Measurements from ENCODE around the gene CARD14.

Gene CARD14

DNA sequence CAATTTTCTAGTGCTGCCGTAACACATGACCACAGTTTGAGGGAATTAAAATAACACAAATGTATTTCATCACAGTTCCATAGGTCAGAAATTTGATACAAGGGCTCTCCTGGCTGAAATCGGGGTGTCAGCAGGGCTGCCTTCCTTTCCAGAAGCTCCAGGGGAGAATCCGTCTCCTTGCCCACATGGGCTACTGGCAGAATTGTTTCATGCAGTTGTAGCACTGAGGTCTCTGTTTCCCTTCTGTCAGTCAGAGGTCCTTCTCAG lies 43.4 kb upstream of the CARD14 start:
- no peak overlapping the region for H3K4me3 ChIP-seq (ENCODE audit: control insufficient read depth, low read depth, low read length)
- DNase-seq (ENCODE audit: low read depth): no peak
- TF ChIP-seq, protein P1, sequence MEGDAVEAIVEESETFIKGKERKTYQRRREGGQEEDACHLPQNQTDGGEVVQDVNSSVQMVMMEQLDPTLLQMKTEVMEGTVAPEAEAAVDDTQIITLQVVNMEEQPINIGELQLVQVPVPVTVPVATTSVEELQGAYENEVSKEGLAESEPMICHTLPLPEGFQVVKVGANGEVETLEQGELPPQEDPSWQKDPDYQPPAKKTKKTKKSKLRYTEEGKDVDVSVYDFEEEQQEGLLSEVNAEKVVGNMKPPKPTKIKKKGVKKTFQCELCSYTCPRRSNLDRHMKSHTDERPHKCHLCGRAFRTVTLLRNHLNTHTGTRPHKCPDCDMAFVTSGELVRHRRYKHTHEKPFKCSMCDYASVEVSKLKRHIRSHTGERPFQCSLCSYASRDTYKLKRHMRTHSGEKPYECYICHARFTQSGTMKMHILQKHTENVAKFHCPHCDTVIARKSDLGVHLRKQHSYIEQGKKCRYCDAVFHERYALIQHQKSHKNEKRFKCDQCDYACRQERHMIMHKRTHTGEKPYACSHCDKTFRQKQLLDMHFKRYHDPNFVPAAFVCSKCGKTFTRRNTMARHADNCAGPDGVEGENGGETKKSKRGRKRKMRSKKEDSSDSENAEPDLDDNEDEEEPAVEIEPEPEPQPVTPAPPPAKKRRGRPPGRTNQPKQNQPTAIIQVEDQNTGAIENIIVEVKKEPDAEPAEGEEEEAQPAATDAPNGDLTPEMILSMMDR (IDR thresholded peaks at IDR 0.05; ENCODE audit: control insufficient read depth, insufficient read depth, low read depth, low read length, missing control alignments): no peak

DNA sequence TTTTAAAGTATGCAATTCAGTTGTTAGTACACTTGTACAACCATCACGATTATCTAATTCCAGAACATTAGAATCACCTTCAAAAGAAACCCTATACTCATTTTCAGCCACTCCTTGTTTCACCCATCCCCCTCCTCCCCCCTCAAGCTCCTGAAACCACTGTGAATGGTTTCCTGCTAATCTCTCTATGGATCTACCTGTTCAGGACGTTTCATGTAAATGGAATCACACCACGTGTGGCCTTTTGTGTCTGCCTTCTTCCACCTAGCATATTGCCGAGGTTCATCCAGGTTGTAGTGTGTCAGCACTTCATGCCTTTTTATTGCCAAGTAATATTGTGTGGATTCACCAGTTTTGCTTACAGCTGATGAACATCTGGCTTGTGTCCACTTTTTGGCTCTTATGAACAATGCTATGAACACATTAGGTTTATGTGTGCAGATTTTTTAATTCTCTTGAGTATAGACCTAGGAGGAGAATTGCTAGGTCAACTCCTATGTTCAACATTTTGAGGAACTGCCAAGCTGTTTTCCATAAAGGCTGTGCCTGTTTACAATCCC lies 40.7 kb upstream of the CARD14 start:
- no peak for DNase-seq (ENCODE audit: low read depth)

DNA sequence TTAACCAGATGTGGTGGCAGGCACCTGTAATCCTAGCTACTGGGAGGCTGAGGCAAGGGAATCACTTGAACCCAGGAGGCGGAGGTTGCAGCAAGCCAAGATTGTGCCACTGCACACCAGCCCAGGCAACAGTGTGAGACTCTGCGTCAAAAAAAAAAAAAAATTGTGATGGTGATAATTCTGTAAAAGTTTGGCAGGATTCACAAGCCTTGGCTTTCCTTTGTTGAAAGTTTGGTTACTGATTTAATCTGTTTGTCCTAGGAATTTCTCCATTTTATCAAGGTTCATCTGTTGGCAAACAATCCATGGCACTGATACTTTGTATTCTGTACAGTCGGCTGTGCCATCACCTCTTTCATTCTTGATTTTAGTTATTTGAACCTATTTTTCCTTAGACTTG lies 38.8 kb upstream of the CARD14 start:
- no peak for DNase-seq (ENCODE audit: low read depth)
- no peak overlapping the region for H3K4me3 ChIP-seq (ENCODE audit: control insufficient read depth, low read depth, low read length)
- TF ChIP-seq, protein P1 (IDR thresholded peaks at IDR 0.05; ENCODE audit: control insufficient read depth, insufficient read depth, low read depth, low read length, missing control alignments): no peak

More for the DNA sequence above, 40.7 kb upstream of the CARD14 start:
- no peak overlapping the region for H3K4me3 ChIP-seq (ENCODE audit: control insufficient read depth, low read depth, low read length)
- TF ChIP-seq, protein P1 (IDR thresholded peaks at IDR 0.05; ENCODE audit: control insufficient read depth, insufficient read depth, low read depth, low read length, missing control alignments): no peak

DNA sequence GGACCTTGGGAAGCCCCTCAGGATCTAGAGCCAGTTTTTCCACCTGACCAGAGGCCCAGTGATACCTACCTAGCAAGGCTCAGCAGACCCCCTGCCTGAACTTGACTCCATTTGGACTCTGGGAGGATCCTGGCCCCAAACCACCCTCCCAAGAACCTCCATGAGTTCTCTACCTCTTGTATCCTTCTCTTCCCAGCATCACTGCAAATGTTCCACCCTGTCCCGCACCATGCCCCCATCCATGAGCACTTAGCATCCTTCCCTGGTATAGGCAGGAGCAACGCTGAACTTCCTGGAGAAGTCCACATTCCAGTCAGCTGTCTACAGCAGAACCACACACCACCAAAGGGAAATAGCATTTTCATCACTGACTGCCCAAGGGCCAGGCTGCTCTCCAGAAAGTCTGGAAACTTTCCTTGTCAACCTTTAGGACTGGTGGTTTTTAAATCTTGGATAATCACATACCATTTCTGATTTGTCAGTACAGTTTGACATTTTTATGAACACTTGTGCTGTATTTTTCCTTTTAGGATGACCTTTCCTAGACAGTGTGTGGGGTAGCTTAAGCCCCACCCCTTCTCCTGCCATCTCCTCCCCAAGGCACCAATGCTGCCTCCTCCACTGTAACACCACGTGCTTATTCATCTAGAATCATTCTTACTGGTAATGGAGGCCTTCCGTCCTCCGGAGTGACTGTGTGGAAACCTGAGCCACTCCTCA lies 36.8 kb upstream of the CARD14 start:
- no peak overlapping the region for H3K4me3 ChIP-seq (ENCODE audit: control insufficient read depth, low read depth, low read length)
- TF ChIP-seq, protein P1 (IDR thresholded peaks at IDR 0.05; ENCODE audit: control insufficient read depth, insufficient read depth, low read depth, low read length, missing control alignments): no peak
- DNase-seq (ENCODE audit: low read depth): no peak

DNA sequence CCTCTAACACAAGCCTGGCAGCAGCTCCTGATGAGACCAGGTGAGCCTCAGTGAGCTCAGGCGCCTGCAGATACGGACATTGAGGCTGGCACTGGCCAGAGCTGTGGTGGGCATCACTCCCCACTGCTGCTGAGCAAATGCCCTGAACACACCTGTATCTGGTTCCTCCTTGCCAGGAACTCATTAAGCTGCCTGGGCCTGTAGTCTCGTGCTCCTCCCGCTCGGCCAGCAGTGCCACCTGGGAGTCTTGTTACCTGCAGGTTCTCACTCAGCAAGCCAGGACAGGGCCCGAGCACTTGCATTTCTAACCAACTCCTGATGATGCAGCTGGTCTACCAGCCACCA lies 36.2 kb upstream of the CARD14 start:
- TF ChIP-seq, protein P1 (IDR thresholded peaks at IDR 0.05; ENCODE audit: control insufficient read depth, insufficient read depth, low read depth, low read length, missing control alignments): no peak
- no peak overlapping the region for H3K4me3 ChIP-seq (ENCODE audit: control insufficient read depth, low read depth, low read length)
- no peak for DNase-seq (ENCODE audit: low read depth)

DNA sequence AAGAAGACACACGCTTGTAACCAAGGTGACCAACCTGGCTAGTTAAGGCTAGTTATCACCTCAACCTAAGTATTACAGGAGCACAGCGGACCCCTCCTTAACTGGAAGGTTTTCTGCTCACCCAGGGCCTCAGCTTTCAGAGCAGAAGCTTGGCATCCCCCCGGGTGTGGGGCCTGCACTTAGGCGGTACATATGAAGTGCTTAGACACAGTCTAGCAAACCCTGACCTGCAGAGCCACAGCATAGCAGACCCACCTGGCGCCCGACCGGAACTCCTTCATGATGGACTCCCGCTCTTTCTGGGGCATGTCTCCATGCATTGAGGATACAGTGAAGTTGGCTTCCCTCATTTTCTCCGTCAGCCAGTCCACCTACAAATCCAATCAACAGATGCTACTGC lies 32.7 kb upstream of the CARD14 start:
- DNase-seq (ENCODE audit: low read depth): no peak
- no peak overlapping the region for H3K4me3 ChIP-seq (ENCODE audit: control insufficient read depth, low read depth, low read length)
- TF ChIP-seq, protein P1 (IDR thresholded peaks at IDR 0.05; ENCODE audit: control insufficient read depth, insufficient read depth, low read depth, low read length, missing control alignments): no peak
